Measurements from ENCODE around the gene BPIFB2. TPM values are rescaled to one million over a fixed set of nuclear protein-coding genes. Genes with fewer than 3 reads are reported as not detected.

Gene BPIFB2
- total RNA-seq, 1 experiment from 2014 or later = not detected

DNA sequence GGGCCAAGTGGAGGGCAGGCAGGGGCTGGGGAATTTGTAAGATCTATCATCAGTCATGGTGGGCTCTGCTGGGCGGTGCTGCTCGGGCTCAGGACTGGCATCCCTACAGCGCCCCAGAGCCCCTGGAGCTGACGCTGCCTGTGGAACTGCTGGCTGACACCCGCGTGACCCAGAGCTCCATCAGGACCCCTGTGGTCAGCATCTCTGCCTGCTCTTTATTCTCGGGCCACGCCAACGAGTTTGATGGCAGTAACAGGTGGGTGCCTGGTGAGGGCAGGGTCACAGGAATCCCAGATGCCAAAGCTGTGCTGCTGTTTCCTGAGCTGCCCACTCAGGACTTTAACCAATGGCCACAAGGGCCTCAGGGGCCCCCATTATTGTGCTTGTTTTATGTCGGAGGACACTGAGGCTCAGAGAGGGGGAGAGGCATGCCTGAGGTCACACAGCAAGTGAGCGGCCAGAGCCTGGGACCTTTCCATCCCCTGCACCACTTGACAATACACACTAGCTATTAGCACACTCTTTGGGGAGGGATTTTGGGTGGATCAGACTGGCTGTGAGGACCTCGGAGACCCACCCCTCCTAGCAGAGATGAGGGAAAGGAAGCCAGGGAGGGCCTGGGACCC lies 6.3 kb downstream of the BPIFB2 start:
- ChIA-PET POLR2A (interaction anchor here (0.6 kb wide), 1 partner anchor 138 kb away, joined by 4 read pairs; no protein-coding TSS in a partner anchor), CTCF (no interaction called here)
- Histone ChIP-seq H3K27me3 (ENCODE audit: control insufficient read depth, insufficient read depth, low read length) (no peaks in the 10 kb centered on the region), H3K4me3 (ENCODE audit: low read depth in 2 of 2, low read length in 2 of 2) (no peak overlapping the region), H3K9me3 (ENCODE audit: control insufficient read depth, insufficient read depth, low read depth, low read length) (no peaks in the 10 kb centered on the region), H3K4me1 (ENCODE audit: control insufficient read depth, insufficient read depth, low read length) (peaks cover 4% of the 10 kb centered on the region; the same call in 1 of the 2 replicates), H3K36me3 (ENCODE audit: control insufficient read depth, insufficient read depth, low read length) (no peaks in the 10 kb centered on the region), H3K27ac (ENCODE audit: low read length) (no peak overlapping the region)
- intact Hi-C loops (cut with micrococcal nuclease; ENCODE audit: unreplicated experiment) (no loop called here), in situ Hi-C loops (cut with HindIII; ENCODE audit: low pct_unique_long_range_greater_than_20kb, low sequenced_read_pairs) (no loop called here)
- BruUV-seq (replicated peaks) = no TSS peak
- no peak for DNase-seq (ENCODE audit: low read depth, low spot score)
- TF ChIP-seq POLR2AphosphoS5 (IDR thresholded peaks at IDR 0.05; ENCODE audit: low read depth, low read length) = no peak
- no peak for TF ChIP-seq REST (IDR thresholded peaks at IDR 0.05; ENCODE audit: insufficient read depth in 1 of 2, low read depth in 2 of 2, low read length in 1 of 2)
- TF ChIP-seq, protein P1, sequence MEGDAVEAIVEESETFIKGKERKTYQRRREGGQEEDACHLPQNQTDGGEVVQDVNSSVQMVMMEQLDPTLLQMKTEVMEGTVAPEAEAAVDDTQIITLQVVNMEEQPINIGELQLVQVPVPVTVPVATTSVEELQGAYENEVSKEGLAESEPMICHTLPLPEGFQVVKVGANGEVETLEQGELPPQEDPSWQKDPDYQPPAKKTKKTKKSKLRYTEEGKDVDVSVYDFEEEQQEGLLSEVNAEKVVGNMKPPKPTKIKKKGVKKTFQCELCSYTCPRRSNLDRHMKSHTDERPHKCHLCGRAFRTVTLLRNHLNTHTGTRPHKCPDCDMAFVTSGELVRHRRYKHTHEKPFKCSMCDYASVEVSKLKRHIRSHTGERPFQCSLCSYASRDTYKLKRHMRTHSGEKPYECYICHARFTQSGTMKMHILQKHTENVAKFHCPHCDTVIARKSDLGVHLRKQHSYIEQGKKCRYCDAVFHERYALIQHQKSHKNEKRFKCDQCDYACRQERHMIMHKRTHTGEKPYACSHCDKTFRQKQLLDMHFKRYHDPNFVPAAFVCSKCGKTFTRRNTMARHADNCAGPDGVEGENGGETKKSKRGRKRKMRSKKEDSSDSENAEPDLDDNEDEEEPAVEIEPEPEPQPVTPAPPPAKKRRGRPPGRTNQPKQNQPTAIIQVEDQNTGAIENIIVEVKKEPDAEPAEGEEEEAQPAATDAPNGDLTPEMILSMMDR (IDR thresholded peaks at IDR 0.05) = no peak
- TF ChIP-seq SIN3A (IDR thresholded peaks at IDR 0.05; ENCODE audit: borderline replicate concordance, insufficient read depth, low read depth, low read length) = no peak
- no peak for TF ChIP-seq TCF7L2 (IDR thresholded peaks at IDR 0.05; ENCODE audit: low read depth, low read length)
- ATAC-seq = no peak

DNA sequence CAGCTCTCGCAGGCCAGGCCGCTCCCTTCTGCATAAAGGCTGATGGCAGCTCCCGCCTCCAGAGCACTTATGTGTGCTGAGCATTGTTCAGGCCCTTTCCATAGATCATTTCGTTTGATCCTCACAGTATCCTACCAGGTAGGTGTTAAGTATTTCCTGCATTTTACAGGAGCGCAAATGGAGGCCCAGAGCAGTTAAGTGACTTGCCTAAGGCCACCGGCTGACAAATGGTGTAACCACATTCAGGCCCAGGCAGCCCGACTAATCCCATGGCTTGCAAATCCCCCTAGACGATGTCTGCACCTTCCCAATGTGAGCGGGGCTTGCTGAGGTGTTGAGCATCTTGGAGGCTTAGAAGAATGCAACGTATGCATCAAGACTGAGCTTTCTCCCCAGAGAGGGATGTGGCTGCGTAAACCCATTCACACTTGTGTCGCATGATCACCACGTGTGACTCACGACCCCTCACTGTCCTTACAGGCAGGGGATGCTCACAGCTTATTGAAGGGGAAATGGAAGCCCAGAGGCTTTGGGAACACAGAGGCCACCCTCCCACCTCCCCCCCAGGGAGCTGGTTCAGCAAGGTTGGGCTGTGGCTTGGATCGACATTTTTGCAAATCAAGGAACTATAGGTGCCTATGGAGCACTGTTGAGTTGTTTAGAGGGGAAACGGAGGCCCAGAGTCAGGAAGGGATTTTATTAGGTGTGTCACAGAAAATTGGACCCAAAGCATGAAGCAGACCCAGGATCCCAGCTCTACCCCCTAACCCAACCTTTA lies 7.0 kb downstream of the BPIFB2 start:
- intact Hi-C loops (cut with micrococcal nuclease; ENCODE audit: unreplicated experiment) = no loop called here
- Histone ChIP-seq H3K9me3 (ENCODE audit: control insufficient read depth, insufficient read depth, low read depth, low read length) (no peaks in the 10 kb centered on the region), H3K27me3 (ENCODE audit: control insufficient read depth, insufficient read depth, low read length) (no peaks in the 10 kb centered on the region), H3K36me3 (ENCODE audit: control insufficient read depth, insufficient read depth, low read length) (no peaks in the 10 kb centered on the region), H3K4me1 (ENCODE audit: control insufficient read depth, insufficient read depth, low read length) (peaks cover under 1% of the 10 kb centered on the region; the same call in 1 of the 2 replicates), H3K27ac (ENCODE audit: low read length) (no peak overlapping the region), H3K4me3 (ENCODE audit: low read depth in 2 of 2, low read length in 2 of 2) (no peak overlapping the region)
- ChIA-PET POLR2A (no interaction called here), CTCF (no interaction called here)
- in situ Hi-C loops (cut with HindIII; ENCODE audit: low pct_unique_long_range_greater_than_20kb, low sequenced_read_pairs) = no loop called here
- DNase-seq (ENCODE audit: low read depth, low spot score) (no peak), ATAC-seq (no peak)
- no TSS peak for BruUV-seq (replicated peaks)
- no peak for TF ChIP-seq REST (IDR thresholded peaks at IDR 0.05; ENCODE audit: insufficient read depth in 1 of 2, low read depth in 2 of 2, low read length in 1 of 2)
- TF ChIP-seq TCF7L2 (IDR thresholded peaks at IDR 0.05; ENCODE audit: low read depth, low read length) = no peak
- no peak for TF ChIP-seq POLR2AphosphoS5 (IDR thresholded peaks at IDR 0.05; ENCODE audit: low read depth, low read length)
- TF ChIP-seq, protein P1 (IDR thresholded peaks at IDR 0.05) = no peak

Data from Panc1 (cell line).